Stimulated activated CD8-positive, alpha-beta memory T cell treated with anti-CD3 and anti-CD28 coated beads, Interleukin-7, amount 100 ng/mL, for 1 hour (primary cell): ENCODE results near the gene HNRNPC.

Source experiments
- DNase-seq, 2 donors: peaks; one replicate each; pipeline ENCODE4 v3.0.0-alpha.2; 2020; ENCODE audit warnings: low read depth in 2 of 2

HNRNPC gene

GRCh38 chr14:21211509-21211908, 57.7 kb downstream of the HNRNPC start:
- DNase-seq, result no peak

GRCh38 chr14:21210023-21210422, 59.2 kb downstream of the HNRNPC start:
- no peak for DNase-seq

- no peak for DNase-seq
These were observed 60.1 kb downstream of the HNRNPC start for GRCh38 chr14:21209185-21209584.

- DNase-seq, result no peak
These were observed 60.7 kb downstream of the HNRNPC start for GRCh38 chr14:21208554-21208953.

GRCh38 chr14:21206753-21207684, 62.2 kb downstream of the HNRNPC start:
- no peak for DNase-seq

- no peak for DNase-seq
These were observed 63.3 kb downstream of the HNRNPC start for GRCh38 chr14:21205678-21206581.

GRCh38 chr14:21205026-21205677, 64.1 kb downstream of the HNRNPC start:
- no peak for DNase-seq

- DNase-seq, result no peak
These were observed 64.8 kb downstream of the HNRNPC start for GRCh38 chr14:21204167-21205025.

GRCh38 chr14:21203470-21204166, 65.6 kb downstream of the HNRNPC start:
- no peak for DNase-seq

GRCh38 chr14:21202463-21203358, 66.5 kb downstream of the HNRNPC start:
- DNase-seq, result no peak

- no peak for DNase-seq
These were observed 67.3 kb downstream of the HNRNPC start for GRCh38 chr14:21201732-21202462.

GRCh38 chr14:21200752-21201461, 68.3 kb downstream of the HNRNPC start:
- no peak for DNase-seq

GRCh38 chr14:21199611-21200560, 69.4 kb downstream of the HNRNPC start:
- no peak for DNase-seq

GRCh38 chr14:21197418-21198205, 71.6 kb downstream of the HNRNPC start:
- no peak for DNase-seq

GRCh38 chr14:21194597-21194996, 74.6 kb downstream of the HNRNPC start:
- DNase-seq, result no peak
